IMR-90 (cell line): ENCODE measurements around the gene RPL19. TPM values are rescaled to one million over a fixed set of nuclear protein-coding genes. Genes with fewer than 3 reads are reported as not detected.

Experiments
- ATAC-seq: fragments of 200-7000 bp; cut with Tn5 transposase; 2 replicates; pipeline ENCODE4 v1.9.1; 2020; ENCODE audit warnings: low read depth, mild to moderate bottlenecking, moderate library complexity
- BruUV-seq: library from RNA; stranded (reverse); fragments of 400-500 nt; replicated peaks from 2 replicates; lab custom pipeline; 2021; lab: Mats Ljungman, UMichigan
- CTCF ChIA-PET: fragments of 300-600 bp; formaldehyde crosslinking; extraction: SDS; loops from one replicate; lab custom pipeline; 2021; ENCODE audit warnings: antibody characterized with exemption; lab: Yijun Ruan, JAX
- POLR2A ChIA-PET: fragments of 300-600 bp; sonication (Branson Sonifier 250); formaldehyde crosslinking; loops from one replicate; lab custom pipeline; 2022; ENCODE audit warnings: antibody characterized with exemption; ENCODE audit not compliant: unreplicated experiment; lab: Charles Lee
- DNase-seq: peaks from one replicate; pipeline ENCODE4 v3.0.0; 2013
- H2AFZ ChIP-seq: replicated peaks from 2 replicates; pipeline ENCODE3; 2013; ENCODE audit warnings: low read length, mild to moderate bottlenecking; ENCODE audit not compliant: poor library complexity
- H2AK5ac ChIP-seq: 2 replicates; pipeline ENCODE4 v1.6.1; 2013; ENCODE audit warnings: low read depth, low read length, inconsistent platforms
- H2AK9ac ChIP-seq: replicated peaks from 2 replicates; pipeline ENCODE3; 2013; ENCODE audit warnings: mild to moderate bottlenecking, low read depth, low read length, moderate library complexity; ENCODE audit not compliant: poor library complexity
- H2BK120ac ChIP-seq: 2 replicates; pipeline ENCODE4 v1.6.1; 2013; ENCODE audit warnings: low read depth, low read length, inconsistent platforms
- H2BK15ac ChIP-seq: 3 replicates; pipeline ENCODE4 v1.6.1; 2013; ENCODE audit warnings: low read depth, low read length, inconsistent platforms
- H2BK20ac ChIP-seq: 2 replicates; pipeline ENCODE4 v1.6.1; 2013; ENCODE audit warnings: low read depth, mild to moderate bottlenecking, inconsistent platforms, low read length, moderate library complexity
- H2BK5ac ChIP-seq: 2 replicates; pipeline ENCODE4 v1.6.1; 2013; ENCODE audit warnings: mild to moderate bottlenecking, low read depth, low read length, inconsistent platforms; ENCODE audit not compliant: poor library complexity, severe bottlenecking
- H3K14ac ChIP-seq: replicated peaks from 2 replicates; pipeline ENCODE4 v1.6.1; 2013; ENCODE audit warnings: low read depth, low read length, inconsistent platforms
- H3K18ac ChIP-seq: 2 replicates; pipeline ENCODE4 v1.6.1; 2013; ENCODE audit warnings: low read depth, low read length, control low read depth
- H3K23ac ChIP-seq: 2 replicates; pipeline ENCODE4 v1.6.1; 2013; ENCODE audit warnings: low read depth, low read length, inconsistent platforms
- H3K27ac ChIP-seq: 2 replicates; pipeline ENCODE4 v1.5.1; 2013; ENCODE audit warnings: mild to moderate bottlenecking, control low read depth, low read length; ENCODE audit not compliant: insufficient read depth
- H3K27me3 ChIP-seq: 2 replicates; pipeline ENCODE4 v1.6.1; 2013; ENCODE audit warnings: low read length; ENCODE audit not compliant: control insufficient read depth, insufficient read depth
- H3K36me3 ChIP-seq: 2 replicates; pipeline ENCODE4 v1.6.1; 2013; ENCODE audit warnings: low read length, mixed read lengths; ENCODE audit not compliant: control insufficient read depth, insufficient read depth
- H3K4ac ChIP-seq: 2 replicates; pipeline ENCODE4 v1.6.1; 2013; ENCODE audit warnings: low read depth, low read length, inconsistent platforms
- H3K4me1 ChIP-seq: 2 replicates; pipeline ENCODE4 v1.6.1; 2013; ENCODE audit warnings: low read length, mixed read lengths; ENCODE audit not compliant: control insufficient read depth, insufficient read depth
- H3K4me2 ChIP-seq: 2 replicates; pipeline ENCODE4 v1.6.1; 2013; ENCODE audit warnings: low read depth, mild to moderate bottlenecking, control low read depth, low read length, moderate library complexity
- H3K4me3 ChIP-seq: 2 replicates; pipeline ENCODE4 v1.5.1; 2013; ENCODE audit warnings: low read depth, mild to moderate bottlenecking, control low read depth, low read length, moderate library complexity; ENCODE audit not compliant: insufficient read depth
- H3K56ac ChIP-seq: 2 replicates; pipeline ENCODE4 v1.6.1; 2013; ENCODE audit warnings: low read length, inconsistent platforms; ENCODE audit not compliant: insufficient read depth; ENCODE audit errors: extremely low read depth
- H3K79me1 ChIP-seq, 2 experiments: 2 replicates each; pipeline ENCODE4 v1.6.1; 2013; ENCODE audit warnings: low read length in 2 of 2, inconsistent platforms in 1 of 2, low read depth in 1 of 2
- H3K9ac ChIP-seq: 2 replicates; pipeline ENCODE4 v1.6.1; 2013; ENCODE audit warnings: low read depth, low read length, control low read depth
- H3K9me1 ChIP-seq: 2 replicates; pipeline ENCODE4 v1.6.1; 2013; ENCODE audit warnings: low read length, inconsistent platforms; ENCODE audit not compliant: insufficient read depth
- H3K9me3 ChIP-seq: 2 replicates; pipeline ENCODE4 v1.6.1; 2013; ENCODE audit warnings: low read length; ENCODE audit not compliant: control insufficient read depth, insufficient read depth
- H4K20me1 ChIP-seq: 2 replicates; pipeline ENCODE4 v1.6.1; 2013; ENCODE audit warnings: low read length, inconsistent platforms; ENCODE audit not compliant: insufficient read depth
- H4K5ac ChIP-seq: 2 replicates; pipeline ENCODE4 v1.6.1; 2013; ENCODE audit warnings: mild to moderate bottlenecking, low read depth, low read length, control low read depth
- H4K8ac ChIP-seq, 2 experiments: 2 replicates each; pipeline ENCODE4 v1.6.1; 2013; ENCODE audit warnings: low read depth in 2 of 2, low read length in 2 of 2, control low read depth in 1 of 2, inconsistent platforms in 1 of 2
- H4K91ac ChIP-seq: 2 replicates; pipeline ENCODE4 v1.6.1; 2013; ENCODE audit warnings: low read depth, low read length, inconsistent platforms; ENCODE audit not compliant: insufficient read depth
- BHLHE40 ChIP-seq: fragments of 150-350 bp; IDR thresholded peaks from 2 replicates; pipeline ENCODE4 v1.6.1; 2016; ENCODE audit warnings: mild to moderate bottlenecking, low read depth, low read length
- CHD1 ChIP-seq: IDR thresholded peaks from 2 replicates; pipeline ENCODE4 v1.6.1; 2012; ENCODE audit warnings: low read depth, low read length, improper control_type of control experiment
- ELK1 ChIP-seq: fragments of 150-350 bp; IDR thresholded peaks from 2 replicates; pipeline ENCODE4 v1.6.1; 2016; ENCODE audit warnings: low read depth, mild to moderate bottlenecking, low read length, moderate library complexity, borderline replicate concordance
- MAFK ChIP-seq: IDR thresholded peaks from 2 replicates; pipeline ENCODE4 v1.6.1; 2012; ENCODE audit warnings: low read depth, low read length, improper control_type of control experiment
- MAZ ChIP-seq: IDR thresholded peaks from 2 replicates; pipeline ENCODE4 v1.6.1; 2012; ENCODE audit warnings: low read depth, mild to moderate bottlenecking, low read length, improper control_type of control experiment, moderate library complexity, borderline replicate concordance
- MXI1 ChIP-seq: IDR thresholded peaks from 2 replicates; pipeline ENCODE4 v1.6.1; 2012; ENCODE audit warnings: low read depth, mild to moderate bottlenecking, low read length, moderate library complexity, borderline replicate concordance
- RCOR1 ChIP-seq: IDR thresholded peaks from 2 replicates; pipeline ENCODE4 v1.6.1; 2012; ENCODE audit warnings: mild to moderate bottlenecking, low read length, improper control_type of control experiment; ENCODE audit not compliant: insufficient replicate concordance
- RFX5 ChIP-seq: IDR thresholded peaks from 2 replicates; pipeline ENCODE4 v1.8.0; 2012; ENCODE audit warnings: low read depth, mild to moderate bottlenecking, low read length, moderate library complexity
- WGBS, 2 experiments: methylation state at CpG; one replicate each; pipeline versions ENCODE4 v1.1.5 to v1.1.7; 2013; ENCODE audit warnings: missing lambda C conversion rate in 2 of 2; ENCODE audit not compliant: insufficient read length in 1 of 2; ENCODE audit errors: extremely low coverage in 2 of 2; 5-methylcytosine and 5-hydroxymethylcytosine counted together
- dilution Hi-C: fragments of 300-500 bp; cut with HindIII; formaldehyde crosslinking; loops from one replicate; pipeline ENCODE4 v1.14.3; 2018; ENCODE audit warnings: low sequenced_read_pairs; ENCODE audit not compliant: unreplicated experiment
- in situ Hi-C: fragments of 300-500 bp; cut with MboI; formaldehyde crosslinking; loops from 3 replicates; pipeline ENCODE4 v1.14.3; 2019; ENCODE audit warnings: low sequenced_read_pairs, inconsistent platforms, mixed read lengths
- intact Hi-C: fragments of 100-400 bp; cut with micrococcal nuclease; formaldehyde crosslinking; loops from 2 replicates; pipeline ENCODE4 v1.10.0; 2022
- polyA plus RNA-seq, 3 experiments: library from polyadenylated mRNA; depleted of rRNA; stranded (reverse); fragments of >200 nt; gene quantifications; 2 replicates each; pipeline ENCODE4 v1.2.3, GENCODE V29; 2012; ENCODE audit warnings: low replicate concordance in 1 of 3
- total RNA-seq: library from RNA; depleted of rRNA; stranded (reverse); fragments of >200 nt; gene quantifications from 2 replicates; pipeline ENCODE4 v1.2.3, GENCODE V29; 2012

The RPL19 gene
- total and polyA plus RNA-seq, 2 of the 4 experiments (the other 2 are of a cell fraction), result 2,101 to 2,466 TPM

- TF ChIP-seq ELK1 (no peak), BHLHE40 (peak; percentile 99), MAFK (no peak), MXI1 (peak; percentile 89)
These were observed at the start of gene RPL19 (continued) for GRCh38 chr17:39200070-39200879.

DNA sequence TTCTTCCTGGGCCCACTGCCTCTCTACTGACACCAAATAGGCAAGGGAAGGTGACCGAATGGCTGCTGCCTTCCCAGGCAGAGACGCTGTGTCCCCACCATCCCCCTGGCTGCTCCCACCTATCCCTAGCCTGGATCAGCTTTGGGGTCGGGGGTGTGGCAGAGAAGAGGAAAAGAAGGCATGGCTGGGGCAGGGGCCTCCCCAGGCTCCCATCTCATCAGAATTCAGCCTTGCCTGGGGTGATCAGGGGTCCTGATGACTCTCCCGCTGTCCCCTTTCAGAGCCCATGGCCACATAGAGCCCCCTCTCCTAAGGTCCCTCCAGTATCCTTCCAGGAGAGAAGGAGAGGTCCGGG is 49.3 kb upstream of the RPL19 start:
- no peak overlapping the region for H3K4me2 ChIP-seq
- no peak overlapping the region for H4K8ac ChIP-seq
- H3K27me3 ChIP-seq, result peaks cover 20% of the 10 kb centered on the region
- H2BK120ac ChIP-seq, result no peak overlapping the region
- no peak overlapping the region for H3K9ac ChIP-seq
- H4K20me1 ChIP-seq, result peaks cover 4% of the 10 kb centered on the region; the same call in 1 of the 2 replicates
- ChIA-PET CTCF (interaction anchor here (1.4 kb wide), 1 partner anchor 168 kb away, joined by 7 read pairs; no protein-coding TSS in a partner anchor), POLR2A (no interaction called here)
- H3K18ac ChIP-seq, result no peak overlapping the region
- no peak overlapping the region for H2AK9ac ChIP-seq
- in situ Hi-C loops, result loop anchor here (5.0 kb wide), 1 partner anchor 168 kb away; no protein-coding TSS in a partner anchor
- no peak overlapping the region for H3K14ac ChIP-seq
- no peak for DNase-seq
- no peak overlapping the region for H2BK15ac ChIP-seq
- no peak overlapping the region for H2BK5ac ChIP-seq
- BruUV-seq, result no TSS peak
- no peak overlapping the region for H4K5ac ChIP-seq
- no peaks in the 10 kb centered on the region for H3K9me1 ChIP-seq
- no peaks in the 10 kb centered on the region; the same call in 1 of the 2 replicates for H3K4me1 ChIP-seq
- H2BK20ac ChIP-seq, result no peak overlapping the region
- ATAC-seq, result no peak
- intact Hi-C loops, result no loop called here
- dilution Hi-C loops, result no loop called here
- H3K23ac ChIP-seq, result no peak overlapping the region
- H3K27ac ChIP-seq, result no peak overlapping the region
- no peaks in the 10 kb centered on the region for H3K79me1 ChIP-seq
- no peak overlapping the region for H3K56ac ChIP-seq
- no peak for TF ChIP-seq BHLHE40
- TF ChIP-seq CHD1, result no peak
- no peak for TF ChIP-seq MAZ
- TF ChIP-seq RFX5, result no peak
- no peak for TF ChIP-seq RCOR1
- H3K4ac ChIP-seq, result no peak overlapping the region
- no CpG with 5 or more reads among the region's 5 CpGs for WGBS, 2 experiments
- H3K9me3 ChIP-seq, result no peaks in the 10 kb centered on the region
- no peak overlapping the region for H3K4me3 ChIP-seq
- no peak overlapping the region for H2AK5ac ChIP-seq
- H4K91ac ChIP-seq, result no peak overlapping the region
- peak overlapping the region; percentile 69 for H2AFZ ChIP-seq
- no peaks in the 10 kb centered on the region for H3K36me3 ChIP-seq
